Sciatic nerve (tissue), 2 donors: ENCODE data around the gene GABBR2. TPM values are rescaled to one million over a fixed set of nuclear protein-coding genes. Genes with fewer than 3 reads are reported as not detected.

Source experiments
- ATAC-seq: fragments of 200-7000 bp; cut with Tn5 transposase; one replicate; pipeline ENCODE4 v1.9.1; 2020; ENCODE audit warnings: mild to moderate bottlenecking, moderate library complexity
- DNase-seq: peaks from one replicate; pipeline ENCODE4 v3.0.0-alpha.2; 2020; ENCODE audit warnings: low spot score
- intact Hi-C: fragments of 100-400 bp; cut with DNase I; formaldehyde crosslinking; loops from one replicate; pipeline ENCODE4 v1.14.2; 2022
- total RNA-seq: library from RNA; stranded (reverse); fragmentation: NEBNext Ultra II Directional; extraction: Animal tissue kit (Norgen Biotek cat#: 25700); gene quantifications from one replicate; pipeline ENCODE4 v1.2.1, GENCODE V29; 2021
- donor health status: DM: no; HTN: no; CAD: no.
- donor health status: DM: no; HTN: no; CAD: no.

Gene GABBR2
- total RNA-seq, 1 donor from 2014 or later = 0.49 TPM

- DNase-seq (no peak), ATAC-seq (no peak)
- intact Hi-C loops = no loop called here
These were observed 145.4 kb downstream of the GABBR2 start for GRCh38 chr9:98563212-98563907.

GRCh38 chr9:98559561-98559960 is 149.2 kb downstream of the GABBR2 start:
- intact Hi-C loops = no loop called here
- ATAC-seq (no peak), DNase-seq (no peak)

- DNase-seq (no peak), ATAC-seq (peak; percentile 95)
- intact Hi-C loops = no loop called here
These were observed 150.2 kb downstream of the GABBR2 start for GRCh38 chr9:98558575-98558974.

- intact Hi-C loops = no loop called here
- ATAC-seq (no peak), DNase-seq (no peak)
These were observed 152.2 kb downstream of the GABBR2 start for GRCh38 chr9:98556511-98556910.

- intact Hi-C loops = no loop called here
- DNase-seq = no peak
- ATAC-seq = no peak
These were observed 152.9 kb downstream of the GABBR2 start for GRCh38 chr9:98555651-98556465.

GRCh38 chr9:98554752-98555151 is 154.0 kb downstream of the GABBR2 start:
- DNase-seq (no peak), ATAC-seq (no peak)
- intact Hi-C loops = no loop called here

GRCh38 chr9:98552331-98552730 is 156.4 kb downstream of the GABBR2 start:
- no peak for DNase-seq
- no peak for ATAC-seq
- intact Hi-C loops = no loop called here

- DNase-seq (no peak), ATAC-seq (no peak)
- intact Hi-C loops = no loop called here
These were observed 157.0 kb downstream of the GABBR2 start for GRCh38 chr9:98551511-98552286.

GRCh38 chr9:98550206-98550820 is 158.4 kb downstream of the GABBR2 start:
- ATAC-seq (no peak), DNase-seq (no peak)
- intact Hi-C loops = no loop called here

GRCh38 chr9:98549401-98549800 is 159.3 kb downstream of the GABBR2 start:
- intact Hi-C loops = no loop called here
- DNase-seq (no peak), ATAC-seq (no peak)

GRCh38 chr9:98547606-98548005 is 161.1 kb downstream of the GABBR2 start:
- intact Hi-C loops = no loop called here
- ATAC-seq (no peak), DNase-seq (no peak)

- ATAC-seq (no peak), DNase-seq (no peak)
- intact Hi-C loops = no loop called here
These were observed 163.7 kb downstream of the GABBR2 start for GRCh38 chr9:98545021-98545420.

GRCh38 chr9:98541684-98542230 is 167.0 kb downstream of the GABBR2 start:
- DNase-seq (no peak), ATAC-seq (no peak)
- intact Hi-C loops = no loop called here

GRCh38 chr9:98540476-98540875 is 168.3 kb downstream of the GABBR2 start:
- no peak for DNase-seq
- no peak for ATAC-seq
- intact Hi-C loops = no loop called here

GRCh38 chr9:98539954-98540353 is 168.8 kb downstream of the GABBR2 start:
- ATAC-seq = no peak
- DNase-seq = no peak
- intact Hi-C loops = no loop called here

GRCh38 chr9:98538626-98539031 is 170.1 kb downstream of the GABBR2 start:
- ATAC-seq (no peak), DNase-seq (no peak)
- intact Hi-C loops = no loop called here

- DNase-seq = no peak
- no peak for ATAC-seq
- intact Hi-C loops = no loop called here
These were observed 170.5 kb downstream of the GABBR2 start for GRCh38 chr9:98538203-98538602.

GRCh38 chr9:98536542-98537173 is 172.1 kb downstream of the GABBR2 start:
- DNase-seq (no peak), ATAC-seq (no peak)
- intact Hi-C loops = no loop called here

GRCh38 chr9:98533866-98534265 is 174.9 kb downstream of the GABBR2 start:
- no peak for DNase-seq
- ATAC-seq = no peak
- intact Hi-C loops = no loop called here
